DND-41 (cell line): ENCODE data around the gene SH3BP1.

Source experiments
- EZH2 ChIP-seq: IDR thresholded peaks from 3 replicates; pipeline ENCODE4 v1.6.1; 2012; ENCODE audit warnings: borderline replicate concordance, low read depth, mild to moderate bottlenecking, moderate library complexity, low read length, inconsistent platforms; ENCODE audit not compliant: severe bottlenecking
- TF ChIP-seq, protein P1 (sequence below): IDR thresholded peaks from 2 replicates; pipeline ENCODE4 v1.5.1; 2012; ENCODE audit warnings: borderline replicate concordance, low read length, moderate library complexity, mild to moderate bottlenecking; ENCODE audit not compliant: poor library complexity, severe bottlenecking; ENCODE audit errors: extremely low read depth

DNA sequence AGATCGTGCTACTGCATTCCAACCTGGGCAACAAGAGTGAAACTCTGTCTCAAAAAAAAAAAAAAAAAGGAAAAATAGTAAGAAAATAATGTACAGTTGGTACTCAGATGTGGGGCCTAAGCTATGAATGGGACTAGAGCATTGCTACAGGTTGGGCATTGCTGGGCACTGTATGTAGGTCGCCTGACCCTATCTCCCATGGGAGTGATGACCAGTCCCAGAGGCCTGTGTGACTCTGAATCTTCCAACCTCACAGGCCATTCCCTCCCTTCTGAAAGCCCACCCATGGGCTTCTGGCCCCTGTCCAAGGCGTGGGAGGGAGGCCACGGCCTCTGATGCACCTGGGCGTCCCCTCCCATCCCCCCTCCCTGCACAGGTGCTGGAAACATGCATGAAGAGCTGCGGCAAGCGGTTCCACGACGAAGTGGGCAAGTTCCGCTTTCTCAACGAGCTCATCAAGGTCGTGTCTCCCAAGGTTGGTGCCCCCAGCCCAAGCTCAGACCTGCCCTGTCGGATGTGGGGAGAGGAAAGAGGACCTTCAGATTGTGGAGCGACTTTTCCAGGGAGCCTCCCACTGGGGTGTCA, 21.3 kb upstream of the SH3BP1 start:
- TF ChIP-seq, protein P1, sequence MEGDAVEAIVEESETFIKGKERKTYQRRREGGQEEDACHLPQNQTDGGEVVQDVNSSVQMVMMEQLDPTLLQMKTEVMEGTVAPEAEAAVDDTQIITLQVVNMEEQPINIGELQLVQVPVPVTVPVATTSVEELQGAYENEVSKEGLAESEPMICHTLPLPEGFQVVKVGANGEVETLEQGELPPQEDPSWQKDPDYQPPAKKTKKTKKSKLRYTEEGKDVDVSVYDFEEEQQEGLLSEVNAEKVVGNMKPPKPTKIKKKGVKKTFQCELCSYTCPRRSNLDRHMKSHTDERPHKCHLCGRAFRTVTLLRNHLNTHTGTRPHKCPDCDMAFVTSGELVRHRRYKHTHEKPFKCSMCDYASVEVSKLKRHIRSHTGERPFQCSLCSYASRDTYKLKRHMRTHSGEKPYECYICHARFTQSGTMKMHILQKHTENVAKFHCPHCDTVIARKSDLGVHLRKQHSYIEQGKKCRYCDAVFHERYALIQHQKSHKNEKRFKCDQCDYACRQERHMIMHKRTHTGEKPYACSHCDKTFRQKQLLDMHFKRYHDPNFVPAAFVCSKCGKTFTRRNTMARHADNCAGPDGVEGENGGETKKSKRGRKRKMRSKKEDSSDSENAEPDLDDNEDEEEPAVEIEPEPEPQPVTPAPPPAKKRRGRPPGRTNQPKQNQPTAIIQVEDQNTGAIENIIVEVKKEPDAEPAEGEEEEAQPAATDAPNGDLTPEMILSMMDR: no peak
- no peak for TF ChIP-seq EZH2
